Endothelial cell (in vitro differentiated cells): ENCODE results near the gene FXYD6. TPM values are rescaled to one million over a fixed set of nuclear protein-coding genes. Genes with fewer than 3 reads are reported as not detected.

Experiments
- DNase-seq: peaks from one replicate; pipeline ENCODE4 v3.0.0; 2021; ENCODE audit warnings: low spot score
- H3K27ac Mint-ChIP-seq: one replicate; pipeline ENCODE4 v1.8.0; 2021; ENCODE audit warnings: mixed read lengths, inconsistent platforms; ENCODE audit not compliant: unreplicated experiment
- H3K27me3 Mint-ChIP-seq: one replicate; pipeline ENCODE4 v1.8.0; 2021; ENCODE audit warnings: mild to moderate bottlenecking, moderate library complexity, mixed read lengths, inconsistent platforms; ENCODE audit not compliant: unreplicated experiment
- H3K36me3 Mint-ChIP-seq: one replicate; pipeline ENCODE4 v1.8.0; 2021; ENCODE audit warnings: mild to moderate bottlenecking, low read depth, mixed read lengths, inconsistent platforms; ENCODE audit not compliant: unreplicated experiment
- H3K4me1 Mint-ChIP-seq: one replicate; pipeline ENCODE4 v1.8.0; 2021; ENCODE audit warnings: mild to moderate bottlenecking, mixed read lengths, inconsistent platforms; ENCODE audit not compliant: unreplicated experiment
- H3K4me3 Mint-ChIP-seq: one replicate; pipeline ENCODE4 v1.8.0; 2021; ENCODE audit warnings: mild to moderate bottlenecking, mixed read lengths, inconsistent platforms; ENCODE audit not compliant: unreplicated experiment
- H3K9me3 Mint-ChIP-seq: one replicate; pipeline ENCODE4 v1.8.0; 2021; ENCODE audit warnings: mixed read lengths, inconsistent platforms; ENCODE audit not compliant: unreplicated experiment
- total RNA-seq: library from RNA; stranded (reverse); fragmentation: NEBNext Ultra II Directional; extraction: Animal tissue kit (Norgen Biotek cat#: 25700); gene quantifications from one replicate; pipeline ENCODE4 v1.2.1, GENCODE V29; 2021; ENCODE audit not compliant: unreplicated experiment
- TF ChIP-seq, protein P1 (sequence below): fragments of 200-600 bp; sonication (generic); IDR thresholded peaks from one replicate; pipeline ENCODE4 v1.5.0; 2021; ENCODE audit warnings: antibody characterized with exemption; ENCODE audit not compliant: unreplicated experiment

The FXYD6 gene
- total RNA-seq, 1 donor from 2014 or later: 18.1 TPM

- no peaks in the 10 kb centered on the region for H3K36me3 Mint-ChIP-seq
- no peak overlapping the region for H3K4me3 Mint-ChIP-seq
- no peak overlapping the region for H3K27ac Mint-ChIP-seq
- TF ChIP-seq, protein P1, sequence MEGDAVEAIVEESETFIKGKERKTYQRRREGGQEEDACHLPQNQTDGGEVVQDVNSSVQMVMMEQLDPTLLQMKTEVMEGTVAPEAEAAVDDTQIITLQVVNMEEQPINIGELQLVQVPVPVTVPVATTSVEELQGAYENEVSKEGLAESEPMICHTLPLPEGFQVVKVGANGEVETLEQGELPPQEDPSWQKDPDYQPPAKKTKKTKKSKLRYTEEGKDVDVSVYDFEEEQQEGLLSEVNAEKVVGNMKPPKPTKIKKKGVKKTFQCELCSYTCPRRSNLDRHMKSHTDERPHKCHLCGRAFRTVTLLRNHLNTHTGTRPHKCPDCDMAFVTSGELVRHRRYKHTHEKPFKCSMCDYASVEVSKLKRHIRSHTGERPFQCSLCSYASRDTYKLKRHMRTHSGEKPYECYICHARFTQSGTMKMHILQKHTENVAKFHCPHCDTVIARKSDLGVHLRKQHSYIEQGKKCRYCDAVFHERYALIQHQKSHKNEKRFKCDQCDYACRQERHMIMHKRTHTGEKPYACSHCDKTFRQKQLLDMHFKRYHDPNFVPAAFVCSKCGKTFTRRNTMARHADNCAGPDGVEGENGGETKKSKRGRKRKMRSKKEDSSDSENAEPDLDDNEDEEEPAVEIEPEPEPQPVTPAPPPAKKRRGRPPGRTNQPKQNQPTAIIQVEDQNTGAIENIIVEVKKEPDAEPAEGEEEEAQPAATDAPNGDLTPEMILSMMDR: peak; percentile 21
- peaks cover 19% of the 10 kb centered on the region for H3K4me1 Mint-ChIP-seq
- peaks cover 3% of the 10 kb centered on the region for H3K27me3 Mint-ChIP-seq
- H3K9me3 Mint-ChIP-seq: no peaks in the 10 kb centered on the region
- DNase-seq: peak; percentile 85
Observed at GRCh38 chr11:117819096-117820040, 57.1 kb downstream of the FXYD6 start.

- Mint-ChIP-seq H3K27me3 (peaks cover 1% of the 10 kb centered on the region), H3K4me1 (peaks cover 12% of the 10 kb centered on the region), H3K27ac (no peak overlapping the region), H3K4me3 (peak overlapping the region; percentile 31), H3K9me3 (no peaks in the 10 kb centered on the region), H3K36me3 (no peaks in the 10 kb centered on the region)
- DNase-seq: no peak
- TF ChIP-seq, protein P1: peak; percentile 65
Observed at GRCh38 chr11:117818041-117818873, 58.2 kb downstream of the FXYD6 start.

DNA sequence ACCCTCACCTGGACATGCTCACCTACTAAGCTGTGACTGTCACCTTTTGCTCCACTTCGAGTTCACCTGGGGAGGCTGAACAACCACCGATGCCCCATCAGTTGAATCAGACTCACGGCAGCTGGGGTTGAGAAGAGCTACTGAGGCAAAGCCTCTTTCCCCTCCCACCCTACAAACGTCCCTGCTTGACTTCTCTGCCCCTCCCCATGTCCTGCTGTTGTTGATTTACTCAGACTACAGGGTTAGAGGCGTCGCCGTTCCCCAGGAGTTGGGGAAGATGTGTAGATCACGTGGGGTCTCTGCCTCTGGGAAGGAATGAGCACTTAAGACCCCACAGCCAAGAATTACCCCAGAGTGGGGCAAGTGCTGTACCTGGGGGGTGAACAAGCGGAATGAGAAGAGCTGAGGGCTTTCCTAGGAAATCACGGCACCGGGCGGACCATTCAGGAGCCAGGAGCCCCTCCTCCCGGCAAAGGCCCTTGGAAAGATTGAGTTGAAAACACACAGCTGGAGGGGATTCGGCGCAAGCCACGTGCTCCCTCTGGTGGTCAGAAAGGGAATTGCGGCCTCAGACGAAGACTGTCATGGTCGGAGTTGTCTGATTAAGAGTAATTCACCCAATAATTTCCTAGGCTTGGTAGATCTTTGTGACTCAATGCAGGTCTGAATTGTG is 59.0 kb downstream of the FXYD6 start:
- peak; percentile 90 for DNase-seq
- H3K27me3 Mint-ChIP-seq: no peaks in the 10 kb centered on the region
- H3K9me3 Mint-ChIP-seq: no peaks in the 10 kb centered on the region
- H3K4me3 Mint-ChIP-seq: peak overlapping the region; percentile 31
- no peaks in the 10 kb centered on the region for H3K36me3 Mint-ChIP-seq
- peaks cover 8% of the 10 kb centered on the region for H3K4me1 Mint-ChIP-seq
- H3K27ac Mint-ChIP-seq: no peak overlapping the region
- TF ChIP-seq, protein P1: peak; percentile 100

- H3K9me3 Mint-ChIP-seq: no peaks in the 10 kb centered on the region
- H3K4me1 Mint-ChIP-seq: peaks cover 8% of the 10 kb centered on the region
- peaks cover 2% of the 10 kb centered on the region for H3K27me3 Mint-ChIP-seq
- H3K27ac Mint-ChIP-seq: no peak overlapping the region
- no peak for DNase-seq
- no peaks in the 10 kb centered on the region for H3K36me3 Mint-ChIP-seq
- TF ChIP-seq, protein P1: no peak
- no peak overlapping the region for H3K4me3 Mint-ChIP-seq
Observed at GRCh38 chr11:117816846-117817367, 59.6 kb downstream of the FXYD6 start.
